Parathyroid adenoma (tissue), 2 donors: Measurements from ENCODE around the gene TNIP3.

ENCODE experiments used
- H2AFZ ChIP-seq: fragments of 300-600 bp; sonication (generic); one replicate; pipeline ENCODE4 v1.7.0; 2017; ENCODE audit warnings: antibody characterized with exemption, mild to moderate bottlenecking
- H3K27ac ChIP-seq: fragments of 300-600 bp; sonication (generic); one replicate; pipeline ENCODE4 v1.7.0; 2017
- H3K27me3 ChIP-seq: fragments of 300-600 bp; sonication (generic); one replicate; pipeline ENCODE4 v1.7.0; 2017; ENCODE audit warnings: low read length; ENCODE audit not compliant: control insufficient read depth, insufficient read depth
- H3K36me3 ChIP-seq: fragments of 300-600 bp; sonication (generic); one replicate; pipeline ENCODE4 v1.7.0; 2017; ENCODE audit warnings: low read length; ENCODE audit not compliant: control insufficient read depth, insufficient read depth
- H3K4me1 ChIP-seq: fragments of 300-600 bp; sonication (generic); one replicate; pipeline ENCODE4 v1.7.0; 2017; ENCODE audit warnings: control low read depth
- H3K4me2 ChIP-seq: fragments of 300-600 bp; sonication (generic); one replicate; pipeline ENCODE4 v1.7.0; 2017; ENCODE audit warnings: low read length
- H3K4me3 ChIP-seq: fragments of 300-600 bp; sonication (generic); one replicate; pipeline ENCODE4 v1.7.0; 2017; ENCODE audit warnings: low read depth, low read length
- H3K79me2 ChIP-seq: fragments of 300-600 bp; sonication (generic); one replicate; pipeline ENCODE4 v1.7.0; 2017; ENCODE audit warnings: control low read depth
- H3K9ac ChIP-seq: fragments of 300-600 bp; sonication (generic); one replicate; pipeline ENCODE4 v1.7.0; 2017; ENCODE audit warnings: mild to moderate bottlenecking
- H3K9me3 ChIP-seq: fragments of 300-600 bp; sonication (generic); one replicate; pipeline ENCODE4 v1.7.0; 2017; ENCODE audit warnings: low read length; ENCODE audit not compliant: control insufficient read depth
- CTCF ChIP-seq: fragments of 300-600 bp; sonication (generic); IDR thresholded peaks from one replicate; pipeline ENCODE4 v1.7.0; 2017; ENCODE audit warnings: antibody characterized with exemption, mild to moderate bottlenecking
- donor health status: primary hyperparathyroidism.

TNIP3 gene

GRCh38 chr4:121187206-121187605 is 23.1 kb upstream of the TNIP3 start:
- H3K27ac ChIP-seq, result no peak overlapping the region
- no peak for TF ChIP-seq CTCF
- H2AFZ ChIP-seq, result no peak overlapping the region
- no peaks in the 10 kb centered on the region for H3K27me3 ChIP-seq
- no peaks in the 10 kb centered on the region for H3K4me1 ChIP-seq
- H3K36me3 ChIP-seq, result no peaks in the 10 kb centered on the region
- no peak overlapping the region for H3K4me3 ChIP-seq
- H3K79me2 ChIP-seq, result no peaks in the 10 kb centered on the region
- no peak overlapping the region for H3K4me2 ChIP-seq
- no peak overlapping the region for H3K9ac ChIP-seq
- no peaks in the 10 kb centered on the region for H3K9me3 ChIP-seq

- no peak overlapping the region for H3K4me2 ChIP-seq
- no peak overlapping the region for H2AFZ ChIP-seq
- no peaks in the 10 kb centered on the region for H3K79me2 ChIP-seq
- TF ChIP-seq CTCF, result no peak
- H3K9me3 ChIP-seq, result no peaks in the 10 kb centered on the region
- H3K36me3 ChIP-seq, result no peaks in the 10 kb centered on the region
- no peak overlapping the region for H3K4me3 ChIP-seq
- H3K27ac ChIP-seq, result no peak overlapping the region
- H3K4me1 ChIP-seq, result no peaks in the 10 kb centered on the region
- H3K9ac ChIP-seq, result no peak overlapping the region
- no peaks in the 10 kb centered on the region for H3K27me3 ChIP-seq
These were observed 21.8 kb upstream of the TNIP3 start for GRCh38 chr4:121185960-121186359.

- Histone ChIP-seq H3K9ac (no peak overlapping the region), H3K36me3 (no peaks in the 10 kb centered on the region), H3K4me3 (no peak overlapping the region), H3K9me3 (no peaks in the 10 kb centered on the region), H3K27ac (no peak overlapping the region), H3K27me3 (no peaks in the 10 kb centered on the region), H3K4me1 (no peaks in the 10 kb centered on the region), H3K79me2 (no peaks in the 10 kb centered on the region), H2AFZ (no peak overlapping the region), H3K4me2 (no peak overlapping the region)
- no peak for TF ChIP-seq CTCF
These were observed 19.9 kb upstream of the TNIP3 start for GRCh38 chr4:121183989-121184388.

GRCh38 chr4:121183361-121183760 is 19.2 kb upstream of the TNIP3 start:
- Histone ChIP-seq H3K79me2 (no peaks in the 10 kb centered on the region), H3K9ac (no peak overlapping the region), H3K4me2 (no peak overlapping the region), H3K36me3 (no peaks in the 10 kb centered on the region), H3K4me3 (no peak overlapping the region), H3K27ac (no peak overlapping the region), H3K4me1 (no peaks in the 10 kb centered on the region), H3K27me3 (no peaks in the 10 kb centered on the region), H2AFZ (no peak overlapping the region), H3K9me3 (no peaks in the 10 kb centered on the region)
- no peak for TF ChIP-seq CTCF

- H3K27me3 ChIP-seq, result no peaks in the 10 kb centered on the region
- no peak overlapping the region for H3K4me2 ChIP-seq
- H3K4me3 ChIP-seq, result no peak overlapping the region
- no peaks in the 10 kb centered on the region for H3K9me3 ChIP-seq
- H3K27ac ChIP-seq, result no peak overlapping the region
- H3K79me2 ChIP-seq, result no peaks in the 10 kb centered on the region
- H3K36me3 ChIP-seq, result no peaks in the 10 kb centered on the region
- TF ChIP-seq CTCF, result no peak
- H3K4me1 ChIP-seq, result no peaks in the 10 kb centered on the region
- no peak overlapping the region for H2AFZ ChIP-seq
- no peak overlapping the region for H3K9ac ChIP-seq
These were observed 18.2 kb upstream of the TNIP3 start for GRCh38 chr4:121182296-121182695.
